Omental fat pad (tissue), 4 donors: ENCODE results near the gene FGFR2. TPM values are rescaled to one million over a fixed set of nuclear protein-coding genes. Genes with fewer than 3 reads are reported as not detected.
"Not testable (repeated sequence)": the region's sequence is repeated elsewhere in the genome, so short reads cannot be mapped to it uniquely, and the experiment has no call there.

Experiments used
- ATAC-seq: fragments of 150-250 bp; one replicate; pipeline ENCODE4 v1.9.1; 2016; ENCODE audit warnings: mild to moderate bottlenecking, moderate library complexity; ENCODE audit not compliant: low FRiP score
- DNase-seq: peaks from one replicate; pipeline ENCODE4 v3.0.0-alpha.2; 2019; ENCODE audit warnings: low spot score
- CTCF ChIP-seq, 3 donors: fragments of 450-650 bp; IDR thresholded peaks; one replicate each; pipeline ENCODE4 v1.5.1; 2016 to 2017; ENCODE audit warnings: antibody characterized with exemption in 3 of 3, mild to moderate bottlenecking in 3 of 3, moderate library complexity in 2 of 3
- total RNA-seq, 4 donors: library from RNA; depleted of rRNA; stranded (reverse); fragments of >200 nt; gene quantifications; one replicate each; pipeline ENCODE4 v1.1.0, GENCODE V29; 2016

The FGFR2 gene
- total RNA-seq, 4 donors from 2014 or later: 2.0 to 8.4 (median 2.4) TPM

GRCh38 chr10:121568275-121568674 lies 30.0 kb downstream of the FGFR2 start:
- DNase-seq: no peak
- no peak for ATAC-seq
- TF ChIP-seq CTCF (IDR thresholded peaks at IDR 0.05): no peak

- no peak for DNase-seq
- no peak for TF ChIP-seq CTCF (IDR thresholded peaks at IDR 0.05)
- ATAC-seq: no peak
Measured at GRCh38 chr10:121567569-121567968, 30.7 kb downstream of the FGFR2 start.

GRCh38 chr10:121566755-121567154 lies 31.5 kb downstream of the FGFR2 start:
- no peak for ATAC-seq
- DNase-seq: no peak
- no peak for TF ChIP-seq CTCF (IDR thresholded peaks at IDR 0.05)

- ATAC-seq: no peak
- no peak for DNase-seq
- no peak for TF ChIP-seq CTCF (IDR thresholded peaks at IDR 0.05)
Measured at GRCh38 chr10:121559326-121560026, 38.8 kb downstream of the FGFR2 start.

- ATAC-seq: no peak
- no peak for DNase-seq
- TF ChIP-seq CTCF (IDR thresholded peaks at IDR 0.05): no peak
Measured at GRCh38 chr10:121558238-121558637, 40.0 kb downstream of the FGFR2 start.

- TF ChIP-seq CTCF (IDR thresholded peaks at IDR 0.05): no peak
- DNase-seq (no peak), ATAC-seq (no peak)
Measured at GRCh38 chr10:121556918-121557573, 41.2 kb downstream of the FGFR2 start.

- no peak for DNase-seq
- ATAC-seq: no peak
- TF ChIP-seq CTCF (IDR thresholded peaks at IDR 0.05): no peak
Measured at GRCh38 chr10:121556455-121556854, 41.8 kb downstream of the FGFR2 start.

GRCh38 chr10:121554916-121555315 lies 43.3 kb downstream of the FGFR2 start:
- not testable (repeated sequence) for ATAC-seq, DNase-seq
